CD4-positive, alpha-beta T cell treated with Interleukin-12 subunit alpha and Interleukin-12 subunit beta, for 1 hour (primary cell): ENCODE data around the gene CCNB3.
"Not testable (repeated sequence)": the region's sequence is repeated elsewhere in the genome, so short reads cannot be mapped to it uniquely, and the experiment has no call there.

ENCODE experiments used
- DNase-seq: peaks from one replicate; pipeline ENCODE4 v3.0.0-alpha.2; 2020

The CCNB3 gene

GRCh38 chrX:50204364-50204899, at the start of gene CCNB3:
TSS of gene CCNB3 (plus strand) at chrX:50204765. CDS start at chrX:50285164, 80,399 bp downstream.
- DNase-seq = peak; percentile 83

GRCh38 chrX:50157545-50158135, 46.9 kb upstream of the CCNB3 start:
- no peak for DNase-seq

GRCh38 chrX:50158593-50158992, 46.0 kb upstream of the CCNB3 start:
- DNase-seq = no peak

- no peak for DNase-seq
Observed at GRCh38 chrX:50161127-50161526, 43.4 kb upstream of the CCNB3 start.

- DNase-seq = no peak
Observed at GRCh38 chrX:50165727-50166126, 38.8 kb upstream of the CCNB3 start.

GRCh38 chrX:50167366-50167765, 37.2 kb upstream of the CCNB3 start:
- no peak for DNase-seq

- no peak for DNase-seq
Observed at GRCh38 chrX:50168241-50168687, 36.3 kb upstream of the CCNB3 start.

GRCh38 chrX:50169717-50170116, 34.8 kb upstream of the CCNB3 start:
- no peak for DNase-seq

- DNase-seq = no peak
Observed at GRCh38 chrX:50180073-50180940, 24.3 kb upstream of the CCNB3 start.

- DNase-seq = no peak
Observed at GRCh38 chrX:50183891-50184290, 20.7 kb upstream of the CCNB3 start.

- no peak for DNase-seq
Observed at GRCh38 chrX:50188859-50189600, 15.5 kb upstream of the CCNB3 start.

GRCh38 chrX:50198348-50198747, 6.2 kb upstream of the CCNB3 start:
- no peak for DNase-seq

- no peak for DNase-seq
Observed at GRCh38 chrX:50200907-50201306, 3.7 kb upstream of the CCNB3 start, which contains the start of gene AKAP4. TSS of gene AKAP4 (minus strand) at chrX:50201007. CDS start at chrX:50200889, 118 bp downstream.

GRCh38 chrX:50202539-50202938, 2.0 kb upstream of the CCNB3 start:
- no peak for DNase-seq

GRCh38 chrX:50206753-50207152, 2.2 kb downstream of the CCNB3 start:
- DNase-seq = no peak

GRCh38 chrX:50211510-50211909, 6.9 kb downstream of the CCNB3 start:
- peak; percentile 2 for DNase-seq

- no peak for DNase-seq
Observed at GRCh38 chrX:50281253-50281652, 76.7 kb downstream of the CCNB3 start.

- DNase-seq = no peak
Observed at GRCh38 chrX:50327235-50327634, 122.7 kb downstream of the CCNB3 start.

- not testable (repeated sequence) for DNase-seq
Observed at GRCh38 chrX:50332668-50333067, 128.1 kb downstream of the CCNB3 start.

- no peak for DNase-seq
Observed at GRCh38 chrX:50333308-50333707, 128.7 kb downstream of the CCNB3 start.

GRCh38 chrX:50343917-50344316, 139.4 kb downstream of the CCNB3 start:
- no peak for DNase-seq

- no peak for DNase-seq
Observed at GRCh38 chrX:50372966-50373365, 168.4 kb downstream of the CCNB3 start.
